ENCODE measurements around the gene SDK2. TPM values are rescaled to one million over a fixed set of nuclear protein-coding genes. Genes with fewer than 3 reads are reported as not detected.

SDK2 gene
- total RNA-seq, 3 donors from 2014 or later (not counting 1 experiment from before 2014, with no cell fraction given), result 0.41 to 0.90 (median 0.49) TPM

- WGBS (ENCODE audit: insufficient coverage), result 92% methylated on average over 11 of the region's 11 CpGs
Measured at GRCh38 chr17:73393962-73394361, 250.3 kb downstream of the SDK2 start.

DNA sequence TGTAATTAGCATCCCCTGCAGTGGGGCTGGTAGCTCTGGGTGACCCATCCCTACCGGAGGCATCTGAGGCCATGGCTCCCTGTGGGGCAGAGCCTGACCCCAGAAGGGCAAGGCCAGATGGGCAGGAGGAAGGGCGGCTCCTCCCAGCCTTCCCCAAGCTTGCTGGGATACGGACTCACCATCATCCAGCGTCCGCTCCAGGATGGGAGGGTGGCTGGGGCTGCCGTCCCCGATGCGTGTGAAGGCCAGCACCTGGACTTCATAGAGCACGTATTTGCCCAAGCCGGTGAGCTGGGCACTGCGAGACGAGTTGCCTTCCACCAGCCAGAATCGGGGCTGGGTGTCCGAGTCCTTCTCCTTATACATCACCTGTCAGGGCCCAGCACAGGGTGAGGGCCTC, 250.9 kb downstream of the SDK2 start:
- H3K4me3 ChIP-seq (ENCODE audit: low read length), result no peak overlapping the region
- no peak for TF ChIP-seq CTCF (IDR thresholded peaks at IDR 0.05)
- no peak for DNase-seq
- no peaks in the 10 kb centered on the region for H3K9me3 ChIP-seq (ENCODE audit: control insufficient read depth, insufficient read depth, low read length)
- H3K4me1 ChIP-seq (ENCODE audit: control insufficient read depth, insufficient read depth, low read length), result no peaks in the 10 kb centered on the region
- Mint-ChIP-seq H3K4me3 (no peak overlapping the region), H3K4me1 (no peaks in the 10 kb centered on the region), H3K36me3 (no peaks in the 10 kb centered on the region), H3K9me3 (no peaks in the 10 kb centered on the region), H3K27ac (no peak overlapping the region), H3K27me3 (ENCODE audit: low read depth in 2 of 2) (no peaks in the 10 kb centered on the region)
- no peak overlapping the region for H3K27ac ChIP-seq (ENCODE audit: low read length)
- WGBS (ENCODE audit: insufficient coverage), result 94% methylated on average over 14 of the region's 14 CpGs
- ATAC-seq, result no peak
- no peaks in the 10 kb centered on the region for H3K36me3 ChIP-seq (ENCODE audit: control insufficient read depth, insufficient read depth, low read length)
- no peaks in the 10 kb centered on the region for H3K27me3 ChIP-seq (ENCODE audit: control insufficient read depth, insufficient read depth, low read length)
- intact Hi-C loops (cut with micrococcal nuclease), result no loop called here

More at GRCh38 chr17:73393962-73394361, 250.3 kb downstream of the SDK2 start:
- Mint-ChIP-seq H3K27ac (no peak overlapping the region), H3K9me3 (no peaks in the 10 kb centered on the region), H3K4me1 (no peaks in the 10 kb centered on the region), H3K36me3 (no peaks in the 10 kb centered on the region), H3K4me3 (no peak overlapping the region), H3K27me3 (ENCODE audit: low read depth in 2 of 2) (no peaks in the 10 kb centered on the region)
- no peaks in the 10 kb centered on the region for H3K4me1 ChIP-seq (ENCODE audit: control insufficient read depth, insufficient read depth, low read length)
- no peak overlapping the region for H3K4me3 ChIP-seq (ENCODE audit: low read length)
- no peak for TF ChIP-seq CTCF (IDR thresholded peaks at IDR 0.05)
- intact Hi-C loops (cut with micrococcal nuclease), result no loop called here
- no peak for DNase-seq
- no peaks in the 10 kb centered on the region for H3K27me3 ChIP-seq (ENCODE audit: control insufficient read depth, insufficient read depth, low read length)
- no peaks in the 10 kb centered on the region for H3K9me3 ChIP-seq (ENCODE audit: control insufficient read depth, insufficient read depth, low read length)
- no peak for ATAC-seq
- H3K27ac ChIP-seq (ENCODE audit: low read length), result no peak overlapping the region
- H3K36me3 ChIP-seq (ENCODE audit: control insufficient read depth, insufficient read depth, low read length), result no peaks in the 10 kb centered on the region

GRCh38 chr17:73391331-73392265, 252.6 kb downstream of the SDK2 start:
- no peaks in the 10 kb centered on the region for H3K4me1 ChIP-seq (ENCODE audit: control insufficient read depth, insufficient read depth, low read length)
- no peaks in the 10 kb centered on the region for H3K36me3 ChIP-seq (ENCODE audit: control insufficient read depth, insufficient read depth, low read length)
- Mint-ChIP-seq H3K4me1 (no peaks in the 10 kb centered on the region), H3K4me3 (no peak overlapping the region), H3K27me3 (ENCODE audit: low read depth in 2 of 2) (no peaks in the 10 kb centered on the region), H3K27ac (no peak overlapping the region), H3K36me3 (no peaks in the 10 kb centered on the region), H3K9me3 (no peaks in the 10 kb centered on the region)
- no peaks in the 10 kb centered on the region for H3K9me3 ChIP-seq (ENCODE audit: control insufficient read depth, insufficient read depth, low read length)
- H3K27ac ChIP-seq (ENCODE audit: low read length), result no peak overlapping the region
- no peak for DNase-seq
- intact Hi-C loops (cut with micrococcal nuclease), result no loop called here
- no peak for ATAC-seq
- TF ChIP-seq CTCF (IDR thresholded peaks at IDR 0.05), result no peak
- no peaks in the 10 kb centered on the region for H3K27me3 ChIP-seq (ENCODE audit: control insufficient read depth, insufficient read depth, low read length)
- H3K4me3 ChIP-seq (ENCODE audit: low read length), result no peak overlapping the region
- WGBS (ENCODE audit: insufficient coverage), result 88% methylated on average over 24 of the region's 24 CpGs
